Liver (tissue), 3 donors: ENCODE data around the gene TMEM178B.

Experiments used
- EGR1 ChIP-seq, 2 donors: IDR thresholded peaks; 2 replicates each; pipeline ENCODE4 v1.6.1; 2016 to 2018; ENCODE audit warnings: antibody characterized with exemption in 2 of 2, low read depth in 2 of 2
- TF ChIP-seq, protein P1 (sequence below): fragments of 150-350 bp; IDR thresholded peaks from 2 replicates; pipeline ENCODE4 v1.5.1; 2017; ENCODE audit warnings: improper control_type of control experiment, low read depth, low read length; ENCODE audit not compliant: missing input control
- TF ChIP-seq, protein P2 (sequence below): IDR thresholded peaks from 2 replicates; pipeline ENCODE4 v1.6.1; 2016; ENCODE audit warnings: antibody characterized with exemption
- donor health status: healthy.
- donor health status: healthy.

DNA sequence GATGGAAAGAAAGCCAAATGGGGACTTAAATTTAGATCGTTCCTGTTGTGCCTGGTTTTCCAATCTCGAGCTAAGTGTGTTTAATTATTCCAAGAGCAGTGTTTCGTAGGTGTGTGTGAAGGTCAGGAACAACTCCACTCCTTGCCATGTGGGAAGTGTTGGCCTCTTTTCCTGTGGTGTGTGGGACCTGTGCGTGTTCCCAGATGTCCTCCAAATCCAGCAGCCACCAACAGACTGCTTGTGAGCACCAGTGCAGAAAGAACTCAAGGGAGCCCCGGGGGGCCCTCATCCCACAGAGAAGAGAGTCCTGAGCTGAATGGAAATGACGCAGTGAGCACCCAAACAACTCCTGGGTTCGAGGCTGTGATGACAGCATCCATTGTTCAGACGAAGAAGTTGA, 227.7 kb downstream of the TMEM178B start:
- TF ChIP-seq, protein P1, sequence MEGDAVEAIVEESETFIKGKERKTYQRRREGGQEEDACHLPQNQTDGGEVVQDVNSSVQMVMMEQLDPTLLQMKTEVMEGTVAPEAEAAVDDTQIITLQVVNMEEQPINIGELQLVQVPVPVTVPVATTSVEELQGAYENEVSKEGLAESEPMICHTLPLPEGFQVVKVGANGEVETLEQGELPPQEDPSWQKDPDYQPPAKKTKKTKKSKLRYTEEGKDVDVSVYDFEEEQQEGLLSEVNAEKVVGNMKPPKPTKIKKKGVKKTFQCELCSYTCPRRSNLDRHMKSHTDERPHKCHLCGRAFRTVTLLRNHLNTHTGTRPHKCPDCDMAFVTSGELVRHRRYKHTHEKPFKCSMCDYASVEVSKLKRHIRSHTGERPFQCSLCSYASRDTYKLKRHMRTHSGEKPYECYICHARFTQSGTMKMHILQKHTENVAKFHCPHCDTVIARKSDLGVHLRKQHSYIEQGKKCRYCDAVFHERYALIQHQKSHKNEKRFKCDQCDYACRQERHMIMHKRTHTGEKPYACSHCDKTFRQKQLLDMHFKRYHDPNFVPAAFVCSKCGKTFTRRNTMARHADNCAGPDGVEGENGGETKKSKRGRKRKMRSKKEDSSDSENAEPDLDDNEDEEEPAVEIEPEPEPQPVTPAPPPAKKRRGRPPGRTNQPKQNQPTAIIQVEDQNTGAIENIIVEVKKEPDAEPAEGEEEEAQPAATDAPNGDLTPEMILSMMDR: no peak
- TF ChIP-seq, protein P2, sequence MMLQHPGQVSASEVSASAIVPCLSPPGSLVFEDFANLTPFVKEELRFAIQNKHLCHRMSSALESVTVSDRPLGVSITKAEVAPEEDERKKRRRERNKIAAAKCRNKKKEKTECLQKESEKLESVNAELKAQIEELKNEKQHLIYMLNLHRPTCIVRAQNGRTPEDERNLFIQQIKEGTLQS: no peak
- TF ChIP-seq EGR1 (IDR thresholded peaks at IDR 0.05; ENCODE audit: low read depth in 2 of 2): no peak
